SK-N-SH (cell line): ENCODE results near the gene CNTNAP2. TPM values are rescaled to one million over a fixed set of nuclear protein-coding genes. Genes with fewer than 3 reads are reported as not detected.

Experiments used
- CTCF ChIA-PET: fragments of 300-600, 350-600 bp; formaldehyde crosslinking; extraction: SDS; loops from one replicate; lab custom pipeline; 2021; lab: Yijun Ruan, JAX
- POLR2A ChIA-PET: fragments of 350-600 bp; sonication (Branson Sonifier 250); formaldehyde crosslinking; extraction: SDS; loops from one replicate; lab custom pipeline; 2020; ENCODE audit warnings: antibody characterized with exemption, inconsistent platforms; lab: Yijun Ruan, JAX
- DNase-seq: peaks from one replicate; pipeline ENCODE4 v3.0.0; 2012
- H2AFZ ChIP-seq: fragments of 200-600 bp; sonication (generic); 2 replicates; pipeline ENCODE4 v1.8.1; 2016; ENCODE audit warnings: antibody characterized with exemption, mild to moderate bottlenecking, low read depth
- H3F3A ChIP-seq: fragments of 200-600 bp; sonication (generic); replicated peaks from 2 replicates; pipeline ENCODE3; 2016; ENCODE audit warnings: antibody characterized with exemption, mild to moderate bottlenecking; ENCODE audit not compliant: insufficient read depth
- H3K27ac ChIP-seq, 2 experiments: fragments of 200-500 bp in 1 of 2; fragments of 200-600 bp in 1 of 2; sonication (Bioruptor generic) in 1 of 2; sonication (generic), shearing (Covaris generic) in 1 of 2; 2 replicates each; pipeline versions ENCODE4 v1.5.1 to v1.6.1; 2014 to 2016; ENCODE audit warnings: low read depth in 2 of 2, inconsistent platforms in 1 of 2, low read length in 1 of 2, mild to moderate bottlenecking in 1 of 2, mixed read lengths in 1 of 2
- H3K27me3 ChIP-seq: fragments of 200-600 bp; sonication (generic), shearing (Covaris generic); 2 replicates; pipeline ENCODE4 v1.6.1; 2016; ENCODE audit warnings: mixed run types; ENCODE audit not compliant: insufficient read depth
- H3K36me3 ChIP-seq, 2 experiments: fragments of 200-500 bp in 1 of 2; fragments of 200-600 bp in 1 of 2; sonication (Bioruptor generic) in 1 of 2; sonication (generic) in 1 of 2; replicated peaks in 1 of 2; 2 replicates each; pipeline versions ENCODE3 to v1.5.1; 2014 to 2016; ENCODE audit warnings: low read length in 1 of 2, mild to moderate bottlenecking in 1 of 2; ENCODE audit not compliant: insufficient read depth in 2 of 2, control insufficient read depth in 1 of 2
- H3K4me1 ChIP-seq, 2 experiments: fragments of 200-500 bp in 1 of 2; fragments of 200-600 bp in 1 of 2; sonication (Bioruptor generic) in 1 of 2; sonication (generic), shearing (Covaris generic) in 1 of 2; 2 replicates each; pipeline versions ENCODE4 v1.5.1 to v1.6.1; 2014 to 2016; ENCODE audit warnings: low read depth in 1 of 2, low read length in 1 of 2, mixed run types in 1 of 2; ENCODE audit not compliant: insufficient read depth in 2 of 2, control insufficient read depth in 1 of 2
- H3K4me2 ChIP-seq: fragments of 200-600 bp; sonication (generic), shearing (Covaris generic); 2 replicates; pipeline ENCODE4 v1.6.1; 2017; ENCODE audit warnings: mixed run types
- H3K4me3 ChIP-seq, 2 experiments: fragments of 200-500 bp in 1 of 2; fragments of 200-600 bp in 1 of 2; sonication (Bioruptor generic) in 1 of 2; sonication (generic), shearing (Covaris generic) in 1 of 2; 2 replicates each; pipeline versions ENCODE4 v1.5.1 to v1.8.1; 2014 to 2016; ENCODE audit warnings: low read depth in 2 of 2, inconsistent platforms in 1 of 2, low read length in 1 of 2, mild to moderate bottlenecking in 1 of 2, mixed read lengths in 1 of 2, moderate library complexity in 1 of 2
- H3K79me2 ChIP-seq: fragments of 200-600 bp; sonication (generic); 2 replicates; pipeline ENCODE4 v1.8.1; 2017; ENCODE audit warnings: mild to moderate bottlenecking; ENCODE audit not compliant: insufficient read depth
- H3K9ac ChIP-seq: fragments of 200-600 bp; sonication (generic); 2 replicates; pipeline ENCODE4 v1.6.1; 2017; ENCODE audit warnings: mixed run types
- H3K9me2 ChIP-seq: fragments of 200-600 bp; sonication (generic); 2 replicates; pipeline ENCODE4 v1.6.1; 2017; ENCODE audit warnings: mixed run types
- H3K9me3 ChIP-seq: fragments of 200-600 bp; sonication (generic); 2 replicates; pipeline ENCODE4 v1.6.1; 2017; ENCODE audit warnings: mixed run types, mild to moderate bottlenecking, moderate library complexity
- H4K20me1 ChIP-seq: fragments of 200-600 bp; sonication (generic); 2 replicates; pipeline ENCODE4 v1.6.1; 2017; ENCODE audit warnings: mild to moderate bottlenecking, mixed run types; ENCODE audit not compliant: insufficient read depth
- CHD2 ChIP-seq: fragments of 150-350 bp; IDR thresholded peaks from 2 replicates; pipeline ENCODE4 v1.6.1; 2018; ENCODE audit warnings: low read length; ENCODE audit not compliant: partially characterized antibody
- ELF1 ChIP-seq: IDR thresholded peaks from 2 replicates; pipeline ENCODE4 v1.4.0; 2012
- FOSL2 ChIP-seq: IDR thresholded peaks from 2 replicates; pipeline ENCODE4 v1.4.0; 2012; ENCODE audit warnings: low read depth, mild to moderate bottlenecking, moderate library complexity, borderline replicate concordance
- FOXJ3 ChIP-seq: sonication (generic); formaldehyde crosslinking; IDR thresholded peaks from 2 replicates; pipeline ENCODE4 v1.5.1; 2020; ENCODE audit warnings: mild to moderate bottlenecking, missing genetic modification reagents
- NRF1 ChIP-seq: IDR thresholded peaks from 2 replicates; pipeline ENCODE4 v1.6.1; 2012; ENCODE audit warnings: low read depth, mild to moderate bottlenecking, low read length
- POLR2AphosphoS5 ChIP-seq: IDR thresholded peaks from 2 replicates; pipeline ENCODE4 v1.6.1; 2012; ENCODE audit warnings: low read depth, low read length
- RAD21 ChIP-seq: IDR thresholded peaks from 2 replicates; pipeline ENCODE4 v1.6.1; 2012; ENCODE audit warnings: mild to moderate bottlenecking, low read length
- RCOR1 ChIP-seq: fragments of 150-350 bp; IDR thresholded peaks from 2 replicates; pipeline ENCODE4 v1.6.1; 2017; ENCODE audit warnings: antibody characterized with exemption, low read length
- SMC3 ChIP-seq: IDR thresholded peaks from 2 replicates; pipeline ENCODE4 v1.6.1; 2012; ENCODE audit warnings: low read depth, low read length, improper control_type of control experiment
- YY1 ChIP-seq: IDR thresholded peaks from 2 replicates; pipeline ENCODE4 v1.4.0; 2012; ENCODE audit warnings: low read depth, mild to moderate bottlenecking
- ZBTB33 ChIP-seq: IDR thresholded peaks from 2 replicates; pipeline ENCODE4 v1.4.0; 2012; ENCODE audit warnings: low read depth, borderline replicate concordance
- WGBS: methylation state at CpG from one replicate; pipeline ENCODE4 v1.1.6; 2017; ENCODE audit warnings: low lambda C conversion rate; 5-methylcytosine and 5-hydroxymethylcytosine counted together
- polyA plus RNA-seq, 3 experiments: library from polyadenylated mRNA; depleted of rRNA; stranded (reverse); fragments of >200 nt; gene quantifications; 2 replicates each; pipeline ENCODE4 v1.2.3, GENCODE V29; 2012
- TF ChIP-seq, protein P1 (sequence below): fragments of 200-600 bp; sonication (generic); IDR thresholded peaks from 2 replicates; pipeline ENCODE4 v1.6.1; 2017; ENCODE audit warnings: antibody characterized with exemption, mild to moderate bottlenecking, moderate library complexity

CNTNAP2 gene
- polyA plus RNA-seq, 1 of the 3 experiments (the other 2 are of a cell fraction), result 3.4 TPM

DNA sequence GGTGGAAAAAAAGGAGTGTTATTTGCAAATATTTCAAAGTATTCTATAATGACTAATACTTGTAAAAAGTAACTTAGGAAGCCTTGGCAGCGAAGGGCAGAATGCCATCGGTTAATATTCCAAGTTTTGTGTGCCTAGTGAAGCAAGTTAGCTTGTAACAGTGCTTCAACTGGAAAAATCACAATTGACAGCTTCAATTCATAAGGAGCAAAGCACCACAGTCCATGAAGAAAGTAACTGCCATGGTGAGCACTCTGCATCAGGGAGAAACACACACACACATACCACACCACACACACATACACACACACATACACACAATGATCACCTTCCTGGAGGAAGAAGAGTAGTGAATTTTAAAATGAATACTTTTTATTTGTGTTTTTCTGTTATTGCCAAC lies 298.3 kb downstream of the CNTNAP2 start:
- ChIA-PET CTCF (interaction anchor here (1.3 kb wide), 1 partner anchor 1827 kb away, joined by 4 read pairs; no protein-coding TSS in a partner anchor), POLR2A (no interaction called here)
- no peaks in the 10 kb centered on the region for H3K36me3 ChIP-seq
- no peak for DNase-seq
- WGBS, result 47% methylated on average over 2 of the region's 2 CpGs
- no peaks in the 10 kb centered on the region for H3K9me2 ChIP-seq
- no peaks in the 10 kb centered on the region for H4K20me1 ChIP-seq
- no peak overlapping the region for H3K4me3 ChIP-seq
- H3K9me3 ChIP-seq, result no peaks in the 10 kb centered on the region
- peaks cover 3% of the 10 kb centered on the region for H3F3A ChIP-seq
- no peak for TF ChIP-seq FOXJ3
- no peak for TF ChIP-seq ZBTB33
- no peak for TF ChIP-seq RAD21
- no peak for TF ChIP-seq ELF1
- H3K9ac ChIP-seq, result no peak overlapping the region
- no peaks in the 10 kb centered on the region for H3K27me3 ChIP-seq
- no peak overlapping the region for H3K27ac ChIP-seq
- H2AFZ ChIP-seq, result no peak overlapping the region
- peaks cover 0 to 6% of the 10 kb centered on the region in 2 experiments; a peak in 1 of 4 replicates for H3K4me1 ChIP-seq
- H3K4me2 ChIP-seq, result peak overlapping the region; percentile 28; the same call in 1 of the 2 replicates
- H3K79me2 ChIP-seq, result no peaks in the 10 kb centered on the region

DNA sequence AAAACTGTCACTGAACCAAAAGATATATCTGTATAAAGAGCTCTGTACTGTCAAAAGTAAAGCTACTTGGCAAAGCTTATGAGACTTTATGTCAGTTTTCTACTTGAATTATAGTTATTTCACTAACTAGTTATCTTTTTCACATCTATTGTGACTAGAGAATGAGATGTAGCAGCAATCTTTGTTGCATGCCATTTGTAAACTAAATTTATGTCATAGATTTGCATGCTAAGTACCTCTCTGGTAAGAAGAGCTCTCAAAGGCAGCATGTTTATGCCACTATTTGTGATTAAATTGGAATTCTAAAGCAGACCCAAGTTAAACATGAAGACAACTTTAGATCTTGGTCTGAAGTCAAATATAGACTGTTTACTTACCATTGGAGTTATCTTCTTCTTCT lies 300.6 kb downstream of the CNTNAP2 start:
- Histone ChIP-seq H4K20me1 (no peaks in the 10 kb centered on the region), H2AFZ (no peak overlapping the region), H3K79me2 (no peaks in the 10 kb centered on the region), H3K9me2 (no peaks in the 10 kb centered on the region), H3K9me3 (no peaks in the 10 kb centered on the region), H3K4me2 (no peak overlapping the region), H3K36me3 (no peaks in the 10 kb centered on the region), H3K27me3 (no peaks in the 10 kb centered on the region), H3K9ac (no peak overlapping the region), H3K4me3 (no peak overlapping the region), H3K27ac (no peak overlapping the region), H3K4me1 (peaks cover 0 to 6% of the 10 kb centered on the region in 2 experiments; a peak in 1 of 4 replicates), H3F3A (peaks cover 3% of the 10 kb centered on the region)
- POLR2A ChIA-PET, result no interaction called here
- no peak for DNase-seq
- CTCF ChIA-PET, result no interaction called here
- TF ChIP-seq RCOR1, result no peak
- TF ChIP-seq POLR2AphosphoS5, result no peak
- TF ChIP-seq, protein P1, sequence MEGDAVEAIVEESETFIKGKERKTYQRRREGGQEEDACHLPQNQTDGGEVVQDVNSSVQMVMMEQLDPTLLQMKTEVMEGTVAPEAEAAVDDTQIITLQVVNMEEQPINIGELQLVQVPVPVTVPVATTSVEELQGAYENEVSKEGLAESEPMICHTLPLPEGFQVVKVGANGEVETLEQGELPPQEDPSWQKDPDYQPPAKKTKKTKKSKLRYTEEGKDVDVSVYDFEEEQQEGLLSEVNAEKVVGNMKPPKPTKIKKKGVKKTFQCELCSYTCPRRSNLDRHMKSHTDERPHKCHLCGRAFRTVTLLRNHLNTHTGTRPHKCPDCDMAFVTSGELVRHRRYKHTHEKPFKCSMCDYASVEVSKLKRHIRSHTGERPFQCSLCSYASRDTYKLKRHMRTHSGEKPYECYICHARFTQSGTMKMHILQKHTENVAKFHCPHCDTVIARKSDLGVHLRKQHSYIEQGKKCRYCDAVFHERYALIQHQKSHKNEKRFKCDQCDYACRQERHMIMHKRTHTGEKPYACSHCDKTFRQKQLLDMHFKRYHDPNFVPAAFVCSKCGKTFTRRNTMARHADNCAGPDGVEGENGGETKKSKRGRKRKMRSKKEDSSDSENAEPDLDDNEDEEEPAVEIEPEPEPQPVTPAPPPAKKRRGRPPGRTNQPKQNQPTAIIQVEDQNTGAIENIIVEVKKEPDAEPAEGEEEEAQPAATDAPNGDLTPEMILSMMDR, result no peak
- TF ChIP-seq FOSL2, result no peak
- no peak for TF ChIP-seq NRF1
- TF ChIP-seq YY1, result no peak
- no peak for TF ChIP-seq SMC3
- TF ChIP-seq CHD2, result no peak
